ENCODE measurements around the gene LRIG2. TPM values are rescaled to one million over a fixed set of nuclear protein-coding genes. Genes with fewer than 3 reads are reported as not detected.
A peak's percentile ranks its signal among the peaks of the same experiment; 100 is the strongest.
"Not testable (repeated sequence)": the region's sequence is repeated elsewhere in the genome, so short reads cannot be mapped to it uniquely, and the experiment has no call there.

LRIG2 gene
- total and polyA plus RNA-seq, 11 donors = 3.5 to 13.1 (median 8.5) TPM

GRCh38 chr1:113041569-113042284 is 31.3 kb upstream of the LRIG2 start:
- no peak overlapping the region for H3K27ac ChIP-seq
- WGBS, 4 donors = 41 to 83% (median 63%) methylated on average over 1 of the region's 1 CpG
- DNase-seq (no peak), ATAC-seq (no peak)
- no peaks in the 10 kb centered on the region for H3K27me3 ChIP-seq
- TF ChIP-seq POLR2A (IDR thresholded peaks at IDR 0.05) = no peak
- no peak for TF ChIP-seq CTCF (IDR thresholded peaks at IDR 0.05)
- H3K4me3 ChIP-seq = no peak overlapping the region
- no peaks in the 10 kb centered on the region for H3K9me3 ChIP-seq
- intact Hi-C loops (cut with DNase I) = loop anchor here (1.0 to 5.0 kb wide), 12 partner anchors 84 to 325 kb away; partner anchors contain the start of genes SLC16A1 (in 8 of the 10) and PPM1J (in 2 of the 10)
- H3K36me3 ChIP-seq = no peaks in the 10 kb centered on the region
- H3K4me1 ChIP-seq = peaks cover 0 to 25% (median 9%) of the 10 kb centered on the region in 12 donors

- no peak overlapping the region for H3K4me3 ChIP-seq
- ATAC-seq = peak; percentile 86 to 92 (median 92)
- intact Hi-C loops (cut with DNase I) = loop anchor here (1.0 to 5.0 kb wide), 12 partner anchors 85 to 326 kb away; partner anchors contain the start of genes SLC16A1 (in 8 of the 10) and PPM1J (in 2 of the 10)
- 14 to 17% (median 16%) methylated on average over 11 of the region's 11 CpGs for WGBS, 4 donors
- H3K27ac ChIP-seq = peak overlapping the region in 1 of 12 donors; percentile 73
- peaks cover 0 to 32% (median 9%) of the 10 kb centered on the region in 12 donors for H3K4me1 ChIP-seq
- H3K9me3 ChIP-seq = no peaks in the 10 kb centered on the region
- peak; percentile 67 to 82 (median 74) for DNase-seq
- H3K27me3 ChIP-seq = no peaks in the 10 kb centered on the region
- TF ChIP-seq CTCF (IDR thresholded peaks at IDR 0.05) (peak; percentile 40 to 74 (median 66)), POLR2A (IDR thresholded peaks at IDR 0.05) (no peak)
- H3K36me3 ChIP-seq = no peaks in the 10 kb centered on the region
Observed at GRCh38 chr1:113042285-113043143, 30.5 kb upstream of the LRIG2 start.

GRCh38 chr1:113043144-113043488 is 29.9 kb upstream of the LRIG2 start:
- H3K4me1 ChIP-seq = peaks cover 0 to 32% (median 9%) of the 10 kb centered on the region in 12 donors
- not testable (repeated sequence) for H3K4me3 ChIP-seq, H3K9me3 ChIP-seq, H3K27me3 ChIP-seq, DNase-seq, H3K36me3 ChIP-seq
- H3K27ac ChIP-seq = peak overlapping the region in 1 of 12 donors; percentile 73
- 67 to 71% (median 70%) methylated on average over 12 of the region's 12 CpGs for WGBS, 4 donors
- intact Hi-C loops (cut with DNase I) = loop anchor here in 9 of 10 donors (2.0 to 5.0 kb wide), 6 partner anchors 86 to 326 kb away; partner anchors contain the start of genes SLC16A1 (in 7 of the 9) and PPM1J (in 2 of the 9)
- ATAC-seq = peak in 1 of 4 donors; percentile 2

- Histone ChIP-seq H3K9me3 (no peaks in the 10 kb centered on the region), H3K36me3 (no peaks in the 10 kb centered on the region), H3K27ac (peak overlapping the region in 1 of 12 donors; percentile 55), H3K27me3 (no peaks in the 10 kb centered on the region), H3K4me1 (peaks cover 0 to 32% (median 9%) of the 10 kb centered on the region in 12 donors), H3K4me3 (no peak overlapping the region)
- DNase-seq (no peak), ATAC-seq (no peak)
- intact Hi-C loops (cut with DNase I) = loop anchor here in 2 of 10 donors (2.0 to 5.0 kb wide), 2 partner anchors 229 to 330 kb away; no protein-coding TSS in a partner anchor
- TF ChIP-seq CTCF (IDR thresholded peaks at IDR 0.05) (no peak), POLR2A (IDR thresholded peaks at IDR 0.05) (no peak)
- WGBS, 4 donors = 67 to 79% (median 77%) methylated on average over 4 of the region's 4 CpGs
Observed at GRCh38 chr1:113046569-113046968, 26.4 kb upstream of the LRIG2 start.

Measured in heart left ventricle (tissue), 16 donors.